ENCODE data around the gene IL16. TPM values are rescaled to one million over a fixed set of nuclear protein-coding genes. Genes with fewer than 3 reads are reported as not detected.

Gene IL16
- total RNA-seq, 2 donors from 2014 or later = 58.0 to 95.0 TPM

- Mint-ChIP-seq H3K36me3 (ENCODE audit: low read depth) (no peaks in the 10 kb centered on the region), H3K27me3 (peaks cover 12% of the 10 kb centered on the region), H3K27ac (no peak overlapping the region), H3K9me3 (no peaks in the 10 kb centered on the region), H3K4me3 (peak overlapping the region; percentile 58), H3K4me1 (peaks cover 11% of the 10 kb centered on the region)
- ATAC-seq (replicated peaks) = peak; percentile 6
These were observed 68.7 kb downstream of the IL16 start for GRCh38 chr15:81265256-81265943.

- Mint-ChIP-seq H3K4me1 (peaks cover 11% of the 10 kb centered on the region), H3K9me3 (no peaks in the 10 kb centered on the region), H3K27me3 (peaks cover 12% of the 10 kb centered on the region), H3K27ac (no peak overlapping the region), H3K4me3 (peak overlapping the region; percentile 58), H3K36me3 (ENCODE audit: low read depth) (no peaks in the 10 kb centered on the region)
- peak; percentile 96 for ATAC-seq (replicated peaks)
These were observed 69.5 kb downstream of the IL16 start for GRCh38 chr15:81265944-81266775.

- ATAC-seq (replicated peaks) = no peak
These were observed 71.7 kb downstream of the IL16 start for GRCh38 chr15:81268340-81268739.

GRCh38 chr15:81268881-81269601 lies 72.4 kb downstream of the IL16 start:
- ATAC-seq (replicated peaks) = no peak

More at GRCh38 chr15:81268340-81268739, 71.7 kb downstream of the IL16 start:
- H3K9me3 Mint-ChIP-seq = no peaks in the 10 kb centered on the region
- H3K4me1 Mint-ChIP-seq = peaks cover 11% of the 10 kb centered on the region
- no peak overlapping the region for H3K4me3 Mint-ChIP-seq
- no peak overlapping the region for H3K27ac Mint-ChIP-seq
- H3K36me3 Mint-ChIP-seq (ENCODE audit: low read depth) = no peaks in the 10 kb centered on the region
- H3K27me3 Mint-ChIP-seq = peaks cover 12% of the 10 kb centered on the region

GRCh38 chr15:81270188-81270587 lies 73.5 kb downstream of the IL16 start:
- Mint-ChIP-seq H3K27ac (no peak overlapping the region), H3K9me3 (no peaks in the 10 kb centered on the region), H3K27me3 (peaks cover 4% of the 10 kb centered on the region), H3K36me3 (ENCODE audit: low read depth) (no peaks in the 10 kb centered on the region), H3K4me3 (no peak overlapping the region), H3K4me1 (peaks cover 19% of the 10 kb centered on the region)
- no peak for ATAC-seq (replicated peaks)

More at GRCh38 chr15:81268881-81269601, 72.4 kb downstream of the IL16 start:
- H3K4me3 Mint-ChIP-seq = no peak overlapping the region
- no peaks in the 10 kb centered on the region for H3K9me3 Mint-ChIP-seq
- peaks cover 11% of the 10 kb centered on the region for H3K4me1 Mint-ChIP-seq
- H3K27ac Mint-ChIP-seq = no peak overlapping the region
- H3K36me3 Mint-ChIP-seq (ENCODE audit: low read depth) = no peaks in the 10 kb centered on the region
- H3K27me3 Mint-ChIP-seq = peaks cover 11% of the 10 kb centered on the region

- Mint-ChIP-seq H3K27ac (no peak overlapping the region), H3K4me3 (no peak overlapping the region), H3K9me3 (no peaks in the 10 kb centered on the region), H3K36me3 (ENCODE audit: low read depth) (no peaks in the 10 kb centered on the region), H3K27me3 (no peaks in the 10 kb centered on the region), H3K4me1 (peaks cover 16% of the 10 kb centered on the region)
- no peak for ATAC-seq (replicated peaks)
These were observed 74.3 kb downstream of the IL16 start for GRCh38 chr15:81270781-81271491.

- Mint-ChIP-seq H3K4me3 (no peak overlapping the region), H3K27ac (no peak overlapping the region), H3K27me3 (no peaks in the 10 kb centered on the region), H3K4me1 (peaks cover 9% of the 10 kb centered on the region), H3K36me3 (ENCODE audit: low read depth) (no peaks in the 10 kb centered on the region), H3K9me3 (peaks cover 3% of the 10 kb centered on the region)
- ATAC-seq (replicated peaks) = no peak
These were observed 75.3 kb downstream of the IL16 start for GRCh38 chr15:81271761-81272644.

- H3K4me3 Mint-ChIP-seq = no peak overlapping the region
- H3K36me3 Mint-ChIP-seq (ENCODE audit: low read depth) = no peaks in the 10 kb centered on the region
- H3K4me1 Mint-ChIP-seq = peaks cover 9% of the 10 kb centered on the region
- no peaks in the 10 kb centered on the region for H3K27me3 Mint-ChIP-seq
- peaks cover 7% of the 10 kb centered on the region for H3K9me3 Mint-ChIP-seq
- no peak overlapping the region for H3K27ac Mint-ChIP-seq
- ATAC-seq (replicated peaks) = no peak
These were observed 76.5 kb downstream of the IL16 start for GRCh38 chr15:81273200-81273599.

GRCh38 chr15:81273855-81274254 lies 77.2 kb downstream of the IL16 start:
- no peak overlapping the region for H3K27ac Mint-ChIP-seq
- peaks cover 9% of the 10 kb centered on the region for H3K4me1 Mint-ChIP-seq
- no peaks in the 10 kb centered on the region for H3K36me3 Mint-ChIP-seq (ENCODE audit: low read depth)
- H3K9me3 Mint-ChIP-seq = peaks cover 9% of the 10 kb centered on the region
- ATAC-seq (replicated peaks) = no peak
- H3K4me3 Mint-ChIP-seq = no peak overlapping the region
- H3K27me3 Mint-ChIP-seq = no peaks in the 10 kb centered on the region

- Mint-ChIP-seq H3K4me1 (peaks cover 9% of the 10 kb centered on the region), H3K27me3 (no peaks in the 10 kb centered on the region), H3K27ac (no peak overlapping the region), H3K4me3 (no peak overlapping the region), H3K9me3 (peaks cover 9% of the 10 kb centered on the region), H3K36me3 (ENCODE audit: low read depth) (no peaks in the 10 kb centered on the region)
- ATAC-seq (replicated peaks) = no peak
These were observed 77.6 kb downstream of the IL16 start for GRCh38 chr15:81274255-81274654.

- ATAC-seq (replicated peaks) = peak; percentile 96
- Mint-ChIP-seq H3K27ac (peak overlapping the region; percentile 5), H3K36me3 (ENCODE audit: low read depth) (no peaks in the 10 kb centered on the region), H3K9me3 (peaks cover 9% of the 10 kb centered on the region), H3K4me1 (peaks cover 9% of the 10 kb centered on the region), H3K4me3 (peak overlapping the region; percentile 24), H3K27me3 (no peaks in the 10 kb centered on the region)
These were observed 78.4 kb downstream of the IL16 start for GRCh38 chr15:81274931-81275707.

- Mint-ChIP-seq H3K9me3 (peaks cover 9% of the 10 kb centered on the region), H3K4me3 (peak overlapping the region; percentile 24)
These were observed 79.2 kb downstream of the IL16 start for GRCh38 chr15:81275711-81276392.

More at GRCh38 chr15:81275711-81276392, 79.2 kb downstream of the IL16 start:
- Mint-ChIP-seq H3K36me3 (ENCODE audit: low read depth) (no peaks in the 10 kb centered on the region), H3K4me1 (peaks cover 9% of the 10 kb centered on the region), H3K27me3 (no peaks in the 10 kb centered on the region), H3K27ac (peak overlapping the region; percentile 42)
- ATAC-seq (replicated peaks) = no peak

Data from activated T-helper 17 cell treated with anti-CD3 and anti-CD28 coated beads, Interleukin-2, amount 50 U/mL, for 72 hours (primary cell).